ENCODE measurements around the gene HIRA.
"Not testable (repeated sequence)": the region's sequence is repeated elsewhere in the genome, so short reads cannot be mapped to it uniquely, and the experiment has no call there.

Gene HIRA

DNA sequence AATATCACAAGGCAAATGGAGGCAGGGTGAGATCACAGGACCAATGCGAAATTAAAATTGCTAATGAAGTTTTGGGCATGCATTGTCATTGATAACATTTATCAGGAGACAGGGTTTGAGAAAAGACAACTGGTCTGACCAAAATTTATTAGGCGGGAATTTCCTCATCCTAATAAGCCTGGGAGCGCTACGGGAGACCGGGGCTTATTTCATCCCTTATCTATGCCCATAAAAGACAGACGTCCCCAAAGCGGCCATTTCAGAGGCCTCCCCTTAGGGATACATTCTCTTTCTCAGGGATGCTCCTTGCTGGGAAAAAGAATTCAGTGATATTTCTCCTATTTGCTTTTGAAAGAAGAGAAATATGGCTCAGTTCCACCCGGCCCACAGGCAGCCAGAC is 111.4 kb downstream of the HIRA start:
- not testable (repeated sequence) for DNase-seq

DNA sequence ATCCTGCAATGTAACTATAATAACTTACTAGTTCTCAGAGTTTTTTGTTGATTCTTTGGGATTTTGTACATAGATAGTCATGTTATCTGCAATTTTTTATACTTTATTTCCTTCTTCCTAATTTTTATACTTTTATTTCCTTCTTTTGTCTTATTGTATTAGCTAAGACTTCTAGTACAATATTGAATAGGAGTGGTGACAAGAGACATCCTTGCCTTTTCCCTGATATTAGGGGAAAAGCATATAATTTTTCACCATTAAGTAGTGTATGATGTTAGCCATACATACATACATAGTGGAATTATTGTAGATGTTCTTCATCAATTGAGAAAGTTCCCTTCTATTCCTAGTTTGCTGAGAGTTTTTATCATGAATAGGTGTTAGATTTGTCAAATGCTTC is 112.3 kb downstream of the HIRA start:
- no peak for DNase-seq

DNA sequence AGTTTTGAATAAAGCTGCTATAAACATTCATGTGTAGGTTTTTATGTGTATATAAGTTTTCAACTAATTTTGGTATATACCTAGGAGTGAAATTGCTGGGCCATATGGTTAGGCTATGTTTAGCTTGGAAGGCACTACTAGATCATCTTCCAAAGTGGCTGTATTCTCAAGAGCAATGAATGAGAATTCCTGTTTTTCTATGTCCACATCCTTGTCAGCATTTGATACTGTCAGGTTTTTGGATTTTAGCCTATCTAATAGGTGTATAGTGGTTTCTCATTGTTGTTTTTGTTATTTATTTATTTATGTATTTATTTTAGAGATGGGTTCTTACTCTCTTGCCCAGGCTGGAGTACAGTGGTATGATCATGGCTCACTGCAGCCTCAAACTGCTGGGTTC is 113.7 kb downstream of the HIRA start:
- DNase-seq = no peak

DNA sequence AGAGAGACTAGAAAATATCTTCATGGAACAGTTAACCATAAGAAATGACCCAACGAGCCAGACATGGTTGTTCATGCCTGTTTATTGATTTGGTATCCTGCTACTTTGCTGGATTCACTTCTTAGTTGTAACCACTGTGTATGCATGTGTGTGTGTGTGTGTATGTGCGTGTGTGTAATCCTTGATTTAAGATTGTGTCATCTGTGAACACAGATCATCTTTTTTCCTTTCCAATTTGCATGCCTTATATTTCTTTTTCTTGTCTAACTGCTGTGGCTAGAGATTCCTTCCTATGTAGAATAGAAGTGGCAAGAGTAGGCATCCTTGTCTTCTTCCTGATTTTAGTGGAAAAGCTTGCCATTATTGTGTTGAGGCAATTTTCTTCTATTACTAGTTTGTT is 123.7 kb downstream of the HIRA start:
- DNase-seq = no peak

DNA sequence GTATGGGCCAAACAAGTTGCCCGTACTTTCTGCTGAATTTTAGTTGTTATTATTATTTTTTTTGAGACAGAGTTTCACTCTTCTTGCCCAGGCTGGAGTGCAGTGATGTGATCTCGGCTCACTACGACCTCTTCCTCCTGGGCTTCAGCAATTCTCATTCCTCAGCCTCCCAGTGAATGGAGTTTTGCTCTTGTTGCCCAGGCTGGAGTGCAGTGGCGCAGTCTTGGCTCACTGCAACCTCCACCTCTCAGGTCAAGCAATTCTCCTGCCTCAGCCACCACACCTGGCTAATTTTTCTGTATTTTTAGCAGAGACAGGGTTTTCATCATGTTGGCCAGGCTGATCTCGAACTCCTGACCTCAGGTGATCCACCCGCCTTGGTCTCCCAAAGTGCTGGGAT is 125.0 kb downstream of the HIRA start:
- not testable (repeated sequence) for DNase-seq

DNA sequence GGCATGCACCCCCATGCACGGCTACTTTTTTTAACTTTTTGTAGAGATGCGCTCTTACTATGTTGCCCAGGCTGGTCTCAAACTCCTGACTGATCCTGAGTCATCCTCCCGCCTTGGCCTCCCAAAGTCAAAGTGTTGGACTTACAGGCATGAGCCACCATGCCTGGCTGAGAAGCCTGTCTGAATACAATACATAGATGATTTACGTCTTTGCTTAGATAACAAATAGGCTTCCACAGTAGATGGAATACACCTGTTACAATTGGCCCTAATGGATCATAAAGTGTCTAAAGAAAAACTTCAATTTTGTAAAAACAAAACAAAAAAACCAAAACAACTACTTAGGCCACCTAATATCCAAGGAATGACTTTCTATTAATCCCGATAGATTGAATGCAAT is 127.0 kb downstream of the HIRA start:
- no peak for DNase-seq

DNA sequence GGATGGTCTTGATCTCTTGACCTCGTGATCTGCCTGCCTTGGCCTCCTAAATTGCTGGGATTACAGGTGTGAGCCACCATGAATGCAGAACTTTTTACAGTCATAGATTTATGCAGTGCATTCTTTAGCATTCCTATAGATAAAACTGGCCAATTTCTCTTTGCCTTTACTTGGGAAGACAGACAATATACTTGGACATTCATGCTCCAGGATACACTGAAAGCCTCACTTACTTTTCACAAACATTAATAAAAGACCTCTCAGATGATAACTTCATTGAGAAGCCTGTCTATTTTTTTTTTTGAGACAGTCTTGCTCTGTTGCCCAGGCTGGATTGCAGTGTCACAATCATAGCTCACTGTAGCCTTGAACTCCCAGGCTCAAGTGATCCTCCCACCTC is 127.7 kb downstream of the HIRA start:
- no peak for DNase-seq

DNA sequence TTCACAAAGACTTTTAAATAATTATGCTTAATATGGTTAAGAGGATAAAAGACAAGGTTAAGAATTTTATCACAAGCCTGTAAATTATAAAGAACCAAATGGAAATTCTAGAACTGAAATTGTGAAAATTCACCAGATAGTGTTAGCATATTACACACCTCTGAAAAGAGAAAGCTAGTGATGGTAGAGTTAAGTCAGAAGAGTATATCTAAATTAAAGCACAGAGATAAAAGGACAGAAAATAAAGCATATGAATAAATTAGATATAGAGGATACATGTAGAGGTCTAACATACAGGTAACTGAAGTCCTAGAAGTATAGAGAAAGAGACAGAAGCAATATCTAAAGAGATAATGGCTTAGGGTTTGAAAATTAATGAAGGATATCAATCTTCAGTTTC is 135.8 kb downstream of the HIRA start:
- DNase-seq = no peak

DNA sequence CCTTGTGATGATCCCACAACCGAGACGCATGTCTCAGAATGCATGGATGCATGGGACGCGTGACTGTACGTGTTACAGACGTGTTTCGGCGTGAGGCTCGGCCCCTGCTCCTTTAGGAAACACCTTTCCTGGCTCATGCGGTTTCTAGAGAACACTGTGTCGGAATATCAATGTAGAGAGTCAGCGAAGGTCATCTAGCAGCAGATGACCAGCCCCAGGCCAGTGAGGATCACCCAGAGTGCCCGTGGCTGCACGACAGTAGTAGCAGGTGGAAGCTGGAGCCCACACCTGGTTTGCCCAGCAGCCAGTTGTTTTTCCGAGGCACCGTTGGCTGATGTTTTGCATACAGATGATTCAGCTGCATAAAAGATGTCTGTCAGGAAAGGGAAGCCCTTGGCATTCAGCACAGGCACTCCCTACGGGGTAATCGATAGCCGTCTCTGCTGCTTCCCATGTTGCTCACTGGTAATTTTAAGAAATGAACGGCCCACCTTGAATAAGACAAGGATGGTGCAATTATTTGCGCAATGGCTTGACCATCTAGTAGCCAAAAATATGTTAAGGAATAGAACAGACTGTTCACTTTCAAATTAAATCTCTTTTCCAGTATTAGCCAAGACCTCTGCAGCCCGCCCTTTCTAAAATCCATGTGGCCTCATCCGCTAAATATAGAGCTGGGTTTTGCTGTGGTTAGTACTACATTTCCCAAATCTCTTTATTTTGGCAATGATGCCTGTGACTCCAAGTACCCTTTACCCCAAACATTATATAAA is 138.9 kb downstream of the HIRA start:
- DNase-seq = peak; percentile 60

DNA sequence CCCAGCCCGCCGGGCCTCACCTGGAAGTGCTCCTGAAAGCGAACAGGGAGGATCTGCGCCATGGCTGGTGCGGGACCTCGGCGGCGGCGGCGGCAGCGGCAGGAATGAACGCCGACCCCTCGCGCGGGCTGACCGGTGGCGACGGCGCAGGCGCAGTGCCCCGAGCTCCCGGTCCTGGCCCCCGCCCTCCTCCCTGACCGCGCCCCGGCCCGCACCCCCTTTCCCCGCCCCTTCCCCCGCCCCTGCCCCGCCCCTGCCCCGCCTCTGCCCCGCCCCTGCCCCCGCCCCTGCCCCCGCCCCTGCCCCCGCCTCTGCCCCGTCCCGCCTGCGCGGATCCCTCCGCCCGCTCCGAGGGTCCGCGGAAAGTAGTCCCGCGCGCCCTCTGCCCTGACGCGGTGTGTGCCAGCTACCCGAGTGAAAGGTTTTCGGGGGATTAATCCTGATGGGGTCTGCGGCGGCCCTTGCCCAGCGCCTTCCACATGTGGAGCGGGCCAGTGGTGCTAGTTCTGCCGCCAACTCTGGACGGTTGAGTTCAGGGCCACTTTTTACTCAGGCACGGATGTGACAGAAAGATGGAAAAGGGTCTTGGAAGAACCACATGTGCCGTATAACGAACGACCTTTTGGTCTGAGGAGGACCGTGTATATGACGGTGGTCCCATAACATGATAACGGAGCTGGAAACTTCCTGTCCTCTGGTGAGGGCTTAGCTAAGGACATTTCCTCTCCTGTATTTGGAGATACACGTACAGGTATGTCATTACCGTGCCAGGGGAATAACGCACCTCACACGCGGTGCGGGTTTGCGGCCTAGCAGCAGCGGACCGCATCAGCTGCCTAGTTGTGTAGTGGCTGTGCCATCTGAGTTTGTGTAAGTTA is 139.7 kb downstream of the HIRA start, which contains the start of gene CLTCL1:
Gene CLTCL1, minus strand, starts transcription at position 140 of the 878 bp plus-strand sequence. Its CDS starts 78 bp downstream, at position 62.
- DNase-seq = peak; percentile 70

DNA sequence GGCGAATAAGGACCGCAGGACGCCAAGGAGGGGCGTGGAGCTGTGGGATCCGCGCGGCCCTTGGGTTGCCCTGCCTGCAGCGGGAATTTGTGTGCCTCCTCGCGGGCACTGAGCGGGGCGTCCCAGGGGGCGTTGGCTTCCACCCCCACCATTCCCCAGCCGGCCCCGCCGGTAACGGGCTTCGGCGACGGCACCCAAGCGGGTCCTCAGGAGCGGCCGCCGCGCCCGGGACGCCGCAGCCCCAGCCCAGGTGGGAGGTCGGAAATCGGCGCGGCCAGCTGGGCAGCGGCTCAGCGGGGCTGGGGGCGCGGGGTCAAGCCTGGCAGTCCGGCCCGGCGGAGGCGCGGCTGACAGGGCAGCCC is 140.3 kb downstream of the HIRA start:
- no peak for DNase-seq

DNA sequence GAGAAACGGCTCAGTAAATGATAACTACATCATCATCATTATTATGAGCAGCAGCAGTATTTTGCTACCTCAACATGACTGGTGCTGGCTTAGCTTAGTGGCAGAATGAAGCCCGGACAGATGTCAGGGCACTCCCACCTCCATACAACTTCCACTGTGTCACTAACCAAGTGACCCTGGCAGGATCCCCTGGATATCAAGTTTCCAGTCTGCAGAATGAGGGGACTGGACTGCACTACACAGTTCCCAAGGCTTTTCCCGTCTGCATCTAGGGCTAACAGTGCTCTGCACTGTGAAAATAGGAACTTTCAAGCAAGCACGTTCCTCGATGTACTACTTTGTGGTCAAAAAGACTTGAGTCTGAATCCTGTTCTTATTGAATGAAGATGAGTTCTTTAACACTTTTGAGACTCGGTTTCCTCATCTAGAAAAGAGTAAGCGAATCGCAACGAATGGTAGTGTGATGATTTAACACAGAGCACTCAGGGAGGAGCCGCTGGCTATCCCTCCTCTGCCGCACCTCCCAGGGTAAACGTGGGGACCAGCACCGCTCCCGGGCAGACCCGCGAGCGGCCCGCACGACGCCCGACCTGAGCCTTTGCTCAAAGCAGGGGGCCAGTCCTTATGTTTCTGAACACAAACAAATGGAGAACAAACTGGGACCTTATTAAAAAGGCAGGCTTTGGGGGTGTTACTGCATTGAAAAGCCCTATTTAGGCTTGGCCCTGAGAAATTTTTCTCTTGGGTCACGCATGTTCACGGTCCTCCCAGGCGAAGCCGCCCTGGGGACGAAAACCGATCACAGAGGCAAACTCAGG is 140.9 kb downstream of the HIRA start:
- DNase-seq = no peak

DNA sequence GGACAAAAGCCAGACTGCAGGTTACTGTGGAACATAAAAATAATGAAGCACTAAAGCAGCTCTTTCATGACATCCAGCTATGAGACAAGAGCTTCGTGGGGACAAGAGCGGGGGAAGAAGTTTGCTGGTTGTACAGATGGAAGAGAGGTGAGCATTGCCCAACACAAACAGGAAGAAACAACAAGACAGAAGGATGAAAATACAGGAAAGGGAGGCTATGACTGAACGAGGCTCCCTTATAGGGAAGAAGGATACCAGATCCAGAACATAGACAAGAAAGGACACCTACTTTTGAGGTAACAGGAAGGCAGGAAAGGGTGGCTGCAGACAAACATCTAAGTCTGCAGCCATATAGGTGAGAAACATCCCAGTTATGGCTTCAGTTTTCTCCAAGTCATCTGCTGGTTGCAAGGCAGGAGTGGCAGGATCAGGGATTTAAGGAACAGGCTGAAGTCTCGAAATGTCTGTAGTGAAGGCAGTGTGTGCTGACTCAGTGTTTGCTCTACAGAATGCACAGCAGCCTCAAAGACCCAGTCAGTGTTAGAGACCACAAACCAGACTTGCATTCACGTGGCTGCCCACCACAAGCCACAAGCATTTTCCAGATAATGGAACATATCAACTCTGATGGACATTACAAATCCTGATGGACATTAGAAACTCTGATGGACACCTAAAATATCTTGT is 141.9 kb downstream of the HIRA start:
- peak; percentile 42 for DNase-seq

DNA sequence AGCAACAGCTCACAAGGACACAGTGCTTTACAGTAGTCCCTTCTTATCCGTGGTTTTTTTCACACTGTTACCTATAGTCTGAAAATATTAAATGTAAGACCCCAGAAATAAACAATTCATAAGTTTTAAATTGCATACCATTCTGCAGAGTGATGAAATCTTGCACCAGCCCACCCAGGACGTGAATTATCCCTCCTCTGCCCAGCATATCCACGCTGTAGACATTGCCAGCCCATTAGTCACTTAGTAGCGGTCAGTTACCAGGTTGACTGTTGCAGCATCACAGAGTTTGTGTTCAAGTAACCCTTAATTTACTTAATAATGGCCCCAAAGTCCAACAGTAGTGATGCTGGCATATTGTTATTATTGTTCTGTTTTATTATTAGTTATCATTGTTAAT is 143.6 kb downstream of the HIRA start:
- peak; percentile 86 for DNase-seq

DNA sequence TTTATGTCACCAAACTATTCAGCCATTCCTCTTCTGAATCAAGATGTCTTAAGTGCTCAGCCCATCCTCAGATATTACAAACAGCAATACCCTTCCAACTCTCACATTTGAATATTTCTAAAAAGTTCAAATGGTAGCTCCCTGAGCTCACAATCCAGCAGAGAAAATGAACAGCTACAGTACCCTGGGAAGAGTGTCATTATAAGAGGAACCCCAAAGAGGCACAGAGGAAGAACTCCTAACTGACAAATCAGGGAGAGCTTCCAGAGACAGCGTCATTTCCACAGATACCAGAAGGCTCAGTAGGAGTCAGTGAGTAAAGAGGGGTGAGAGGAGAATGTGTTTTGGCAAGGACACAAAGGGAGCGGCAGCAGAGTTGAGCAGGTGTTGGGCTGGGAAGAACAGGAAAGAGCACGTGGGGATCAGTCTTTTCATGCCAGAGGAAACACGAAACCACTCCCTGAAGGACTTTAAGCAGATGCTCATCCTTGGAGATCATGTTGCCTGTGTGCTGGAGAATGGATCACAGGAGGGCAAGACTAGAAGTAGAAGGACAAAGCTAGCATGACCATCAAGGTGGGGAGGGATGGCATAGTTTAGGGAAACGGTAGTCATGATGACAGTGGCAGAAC is 144.3 kb downstream of the HIRA start:
- DNase-seq = peak; percentile 48

DNA sequence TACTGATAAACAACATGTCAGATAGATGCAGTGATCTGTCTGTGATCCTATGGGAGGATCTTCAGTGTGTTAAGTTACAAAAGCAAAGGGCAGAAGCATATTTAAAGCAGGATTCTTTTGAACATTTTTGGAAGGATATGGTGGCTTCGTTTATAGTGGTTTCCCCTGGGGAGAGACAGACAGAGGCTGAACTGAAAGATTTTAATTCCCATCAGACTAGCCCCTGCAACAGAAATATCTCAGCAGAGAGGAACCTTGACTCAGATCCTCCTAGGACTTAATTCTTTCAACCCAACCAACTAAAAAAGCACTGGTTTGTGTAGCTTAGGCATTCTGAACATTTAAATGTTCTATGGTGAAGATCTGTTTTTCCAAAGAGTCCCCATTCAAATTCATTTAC is 145.7 kb downstream of the HIRA start:
- DNase-seq = no peak
